Astrocyte (in vitro differentiated cells and primary cell): Measurements from ENCODE around the gene ARPP21.

ENCODE experiments used
- CTCF ChIP-seq: IDR thresholded peaks from 2 replicates; pipeline ENCODE4 v1.5.1; 2011; ENCODE audit warnings: low read depth, mild to moderate bottlenecking, inconsistent platforms, low read length, moderate library complexity; ENCODE audit not compliant: insufficient read depth
- EZH2 ChIP-seq: IDR thresholded peaks from 2 replicates; pipeline ENCODE4 v1.6.1; 2012; ENCODE audit warnings: mild to moderate bottlenecking, low read length, inconsistent platforms; ENCODE audit not compliant: insufficient read depth

- no peak for TF ChIP-seq CTCF
- no peak for TF ChIP-seq EZH2
Observed at GRCh38 chr3:35641920-35642527, 2.7 kb downstream of the ARPP21 start.
